H1 (cell line): ENCODE results near the gene MISFA. TPM values are rescaled to one million over a fixed set of nuclear protein-coding genes. Genes with fewer than 3 reads are reported as not detected.

Source experiments
- CTCF ChIA-PET: fragments of 300-600 bp; sonication (Branson Sonifier 250); formaldehyde crosslinking; loops from one replicate; lab custom pipeline; 2021; ENCODE audit not compliant: partially characterized antibody; lab: Charles Lee
- POLR2A ChIA-PET: fragments of 300-600 bp; sonication (Branson Sonifier 250); formaldehyde crosslinking; loops from one replicate; lab custom pipeline; 2021; ENCODE audit warnings: inconsistent platforms; ENCODE audit not compliant: partially characterized antibody; lab: Charles Lee
- DNase-seq, 2 experiments: peaks; one replicate each; pipeline versions ENCODE4 v3.0.0 to v3.0.0-alpha.2; 2010 to 2022; ENCODE audit warnings: low spot score in 2 of 2, low read depth in 1 of 2, mixed read lengths in 1 of 2
- FAIRE-seq: peaks from 2 replicates; lab custom pipeline; 2011; peaks lifted over from hg19 to GRCh38; lab: Jason Lieb, UNC
- H2AFZ ChIP-seq: 2 replicates; pipeline ENCODE4 v1.8.1; 2012; ENCODE audit warnings: low read length, inconsistent platforms
- H2AK5ac ChIP-seq: 2 replicates; pipeline ENCODE4 v1.6.1; 2013; ENCODE audit warnings: low read depth, low read length
- H2BK120ac ChIP-seq: replicated peaks from 2 replicates; pipeline ENCODE3; 2013; ENCODE audit warnings: low read depth, low read length, inconsistent platforms
- H2BK12ac ChIP-seq: 2 replicates; pipeline ENCODE4 v1.6.1; 2013; ENCODE audit warnings: low read depth, low read length
- H2BK15ac ChIP-seq: 2 replicates; pipeline ENCODE4 v1.6.1; 2013; ENCODE audit warnings: low read length
- H2BK20ac ChIP-seq: 2 replicates; pipeline ENCODE4 v1.6.1; 2013; ENCODE audit warnings: low read length
- H2BK5ac ChIP-seq: 2 replicates; pipeline ENCODE4 v1.6.1; 2013; ENCODE audit warnings: low read depth, low read length
- H3K14ac ChIP-seq: 2 replicates; pipeline ENCODE4 v1.6.1; 2013; ENCODE audit warnings: inconsistent platforms; ENCODE audit not compliant: insufficient read length
- H3K18ac ChIP-seq: 2 replicates; pipeline ENCODE4 v1.6.1; 2013; ENCODE audit warnings: low read length; ENCODE audit errors: extremely low read depth
- H3K23ac ChIP-seq: 2 replicates; pipeline ENCODE4 v1.6.1; 2013; ENCODE audit warnings: inconsistent platforms; ENCODE audit not compliant: insufficient read length
- H3K23me2 ChIP-seq: 2 replicates; pipeline ENCODE4 v1.6.1; 2013; ENCODE audit warnings: low read depth, low read length
- H3K27ac ChIP-seq: 2 replicates; pipeline ENCODE4 v1.6.1; 2011; ENCODE audit warnings: low read depth, low read length, inconsistent platforms
- H3K27me3 ChIP-seq, 4 experiments: replicated peaks in 1 of 4; 1 replicate in 1 of 4; 2 replicates in 3 of 4; pipeline versions ENCODE4 v1.6.1 to v1.8.1; 2011 to 2013; ENCODE audit warnings: low read length in 3 of 4, mild to moderate bottlenecking in 3 of 4, inconsistent platforms in 2 of 4, mixed read lengths in 2 of 4, moderate library complexity in 1 of 4; ENCODE audit not compliant: control insufficient read depth in 3 of 4, insufficient read depth in 3 of 4; ENCODE audit errors: extremely low read depth in 1 of 4
- H3K36me3 ChIP-seq, 4 experiments: 2 replicates each; pipeline versions ENCODE4 v1.6.1 to v1.8.1; 2011 to 2013; ENCODE audit warnings: mild to moderate bottlenecking in 4 of 4, low read length in 3 of 4, moderate library complexity in 2 of 4, control low read depth in 1 of 4, inconsistent platforms in 1 of 4; ENCODE audit not compliant: insufficient read depth in 4 of 4, control insufficient read depth in 2 of 4
- H3K4ac ChIP-seq: replicated peaks from 2 replicates; pipeline ENCODE3; 2013; ENCODE audit warnings: low read length, low read depth, mixed read lengths, inconsistent platforms; ENCODE audit not compliant: insufficient read length
- H3K4me1 ChIP-seq, 4 experiments: replicated peaks in 1 of 4; 1 replicate in 1 of 4; 2 replicates in 3 of 4; pipeline versions ENCODE4 v1.6.1 to v1.8.1; 2011 to 2013; ENCODE audit warnings: low read length in 3 of 4, inconsistent platforms in 2 of 4, mixed read lengths in 1 of 4; ENCODE audit not compliant: insufficient read depth in 4 of 4, control insufficient read depth in 3 of 4
- H3K4me2 ChIP-seq, 2 experiments: 2 replicates each; pipeline versions ENCODE4 v1.6.1 to v1.8.1; 2011 to 2013; ENCODE audit warnings: low read depth in 2 of 2, low read length in 2 of 2, control low read depth in 1 of 2, inconsistent platforms in 1 of 2, mild to moderate bottlenecking in 1 of 2; ENCODE audit not compliant: insufficient read depth in 1 of 2
- H3K4me3 ChIP-seq, 4 experiments: fragments of 200-600, 300-600 bp in 1 of 4; sonication (generic), shearing (Covaris generic), sonication (Bioruptor Twin) in 1 of 4; 2 replicates each; pipeline versions ENCODE4 v1.5.1 to v1.8.1; 2011 to 2016; ENCODE audit warnings: low read length in 4 of 4, low read depth in 3 of 4, control low read depth in 2 of 4, inconsistent platforms in 2 of 4, mild to moderate bottlenecking in 2 of 4, mixed read lengths in 1 of 4, moderate library complexity in 1 of 4; ENCODE audit not compliant: insufficient read depth in 2 of 4; ENCODE audit errors: extremely low read depth in 1 of 4
- H3K56ac ChIP-seq: replicated peaks from 2 replicates; pipeline ENCODE3; 2013; ENCODE audit warnings: low read depth, mild to moderate bottlenecking, mixed read lengths, low read length, inconsistent platforms; ENCODE audit not compliant: insufficient read length
- H3K79me1 ChIP-seq: 2 replicates; pipeline ENCODE4 v1.6.1; 2013; ENCODE audit warnings: low read depth, low read length, control low read depth
- H3K79me2 ChIP-seq, 2 experiments: 2 replicates each; pipeline versions ENCODE4 v1.6.1 to v1.8.1; 2012 to 2013; ENCODE audit warnings: low read length in 2 of 2, mild to moderate bottlenecking in 2 of 2, inconsistent platforms in 1 of 2; ENCODE audit not compliant: insufficient read depth in 2 of 2, control insufficient read depth in 1 of 2
- H3K9ac ChIP-seq, 4 experiments: replicated peaks in 1 of 4; 1 replicate in 1 of 4; 2 replicates in 3 of 4; pipeline versions ENCODE4 v1.6.1 to v1.8.1; 2011 to 2013; ENCODE audit warnings: low read depth in 3 of 4, low read length in 3 of 4, control low read depth in 2 of 4, mild to moderate bottlenecking in 2 of 4, moderate library complexity in 2 of 4, inconsistent platforms in 1 of 4; ENCODE audit errors: extremely low read depth in 1 of 4
- H3K9me3 ChIP-seq, 2 experiments: 2 replicates each; pipeline versions ENCODE4 v1.6.1 to v1.8.1; 2012 to 2013; ENCODE audit warnings: mild to moderate bottlenecking in 2 of 2, moderate library complexity in 2 of 2, control low read depth in 1 of 2, inconsistent platforms in 1 of 2, low read depth in 1 of 2, low read length in 1 of 2, mixed read lengths in 1 of 2; ENCODE audit not compliant: insufficient read depth in 2 of 2
- H4K20me1 ChIP-seq, 2 experiments: replicated peaks in 1 of 2; 2 replicates each; pipeline versions ENCODE3 to v1.8.1; 2011 to 2013; ENCODE audit warnings: inconsistent platforms in 2 of 2, low read length in 2 of 2, mild to moderate bottlenecking in 1 of 2; ENCODE audit not compliant: insufficient read depth in 2 of 2, control insufficient read depth in 1 of 2
- H4K5ac ChIP-seq: 2 replicates; pipeline ENCODE4 v1.6.1; 2013; ENCODE audit warnings: low read length, low read depth, mixed read lengths, inconsistent platforms; ENCODE audit not compliant: insufficient read length
- H4K8ac ChIP-seq: 2 replicates; pipeline ENCODE4 v1.8.0; 2013; ENCODE audit warnings: mild to moderate bottlenecking, moderate library complexity, low read length, inconsistent platforms; ENCODE audit not compliant: insufficient read depth; ENCODE audit errors: extremely low read depth
- H4K91ac ChIP-seq: replicated peaks from 2 replicates; pipeline ENCODE3; 2013; ENCODE audit warnings: low read length, mixed read lengths, inconsistent platforms; ENCODE audit not compliant: insufficient read length
- NRF1 ChIP-seq: IDR thresholded peaks from 2 replicates; pipeline ENCODE4 v1.6.1; 2011; ENCODE audit warnings: mild to moderate bottlenecking, low read depth, low read length, improper control_type of control experiment
- RFX5 ChIP-seq: IDR thresholded peaks from 2 replicates; pipeline ENCODE4 v1.6.1; 2011; ENCODE audit warnings: low read depth, low read length, improper control_type of control experiment, borderline replicate concordance
- WGBS, 2 experiments: shearing (Covaris generic) in 1 of 2; methylation state at CpG; one replicate each; pipeline versions ENCODE4 v1.1.6 to v1.1.7; 2013 to 2015; ENCODE audit warnings: low lambda C conversion rate in 2 of 2, mixed read lengths in 2 of 2, inconsistent platforms in 1 of 2, low coverage in 1 of 2, missing lambda C conversion rate in 1 of 2; ENCODE audit not compliant: insufficient replicate concordance in 2 of 2, insufficient coverage in 1 of 2, insufficient read length in 1 of 2; ENCODE audit errors: extremely low coverage in 1 of 2, missing lambda C conversion rate in 1 of 2; 5-methylcytosine and 5-hydroxymethylcytosine counted together
- polyA plus RNA-seq, 7 experiments: library from polyadenylated mRNA; depleted of rRNA in 3 of 7; stranded (reverse) in 5 of 7; unstranded in 2 of 7; fragments of >200 nt in 5 of 7; fragments of 200-250 nt in 2 of 7; gene quantifications; 1 replicate in 5 of 7; 2 replicates in 1 of 7; 4 replicates in 1 of 7; pipeline versions ENCODE4 v1.2.1 to v1.2.3, GENCODE V29; 2011 to 2013; ENCODE audit warnings: missing spikeins in 2 of 7, mixed read lengths in 2 of 7
- total RNA-seq: library from RNA; stranded (reverse); fragmentation: NEBNext Ultra II Directional; extraction: Animal tissue kit (Norgen Biotek cat#: 25700); gene quantifications from 2 replicates; pipeline ENCODE4 v1.2.1, GENCODE V29; 2021

Gene MISFA
- total and polyA plus RNA-seq, 2 of the 8 experiments (the other 6 are each of a cell fraction or from before 2014, with no cell fraction given): 0.51 to 3.8 TPM

DNA sequence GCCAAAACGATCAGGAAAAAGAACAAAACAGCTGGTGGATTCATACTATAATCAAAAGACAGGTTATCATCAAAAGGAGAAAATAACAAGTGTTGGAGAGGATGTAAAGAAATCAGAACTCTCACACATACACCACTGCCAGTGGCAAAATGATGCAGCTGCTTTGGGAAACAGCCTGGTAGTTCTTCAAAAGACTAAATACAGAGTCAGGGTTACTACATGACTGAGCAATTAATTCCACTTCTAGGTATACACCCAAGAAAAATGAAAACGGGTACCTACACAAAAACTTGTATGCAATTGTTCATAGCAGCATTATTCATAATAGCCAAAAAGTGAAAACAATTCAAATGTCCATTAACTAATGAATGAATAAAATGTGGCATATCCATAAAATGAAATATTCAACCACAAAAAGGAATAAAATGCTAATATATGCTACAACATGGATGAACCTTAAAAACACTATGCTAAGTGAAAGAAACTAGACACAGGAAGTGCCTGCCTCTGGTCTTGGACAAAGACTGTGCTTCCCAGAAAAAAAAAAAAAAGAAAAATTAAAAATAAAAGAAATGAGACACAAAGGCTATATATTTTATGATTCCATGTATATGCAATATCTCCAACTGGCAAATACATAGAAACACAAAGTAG is 19.3 kb upstream of the MISFA start:
- TF ChIP-seq RFX5: no peak
- TF ChIP-seq NRF1: no peak
- CTCF ChIA-PET: no interaction called here
- Histone ChIP-seq H3K4me1 (no peaks in the 10 kb centered on the region), H2BK12ac (no peak overlapping the region), H4K91ac (no peak overlapping the region), H2AK5ac (no peak overlapping the region), H2BK120ac (no peak overlapping the region), H3K36me3 (peaks cover 0 to 3% (median 0%) of the 10 kb centered on the region in 4 experiments; a peak in 1 of 8 replicates), H2BK15ac (no peak overlapping the region), H3K9me3 (no peaks in the 10 kb centered on the region), H2BK20ac (no peak overlapping the region), H4K5ac (no peak overlapping the region), H3K27ac (no peak overlapping the region), H3K4ac (no peak overlapping the region), H4K20me1 (no peaks in the 10 kb centered on the region), H4K8ac (no peak overlapping the region), H3K4me3 (no peak overlapping the region), H3K79me2 (no peaks in the 10 kb centered on the region), H3K9ac (no peak overlapping the region), H3K23me2 (no peaks in the 10 kb centered on the region), H2BK5ac (no peak overlapping the region), H3K14ac (no peak overlapping the region), H3K23ac (no peak overlapping the region), H3K27me3 (no peaks in the 10 kb centered on the region), H3K56ac (no peak overlapping the region), H3K79me1 (no peaks in the 10 kb centered on the region), H3K18ac (no peak overlapping the region), H2AFZ (no peak overlapping the region), H3K4me2 (no peak overlapping the region)
- no peak for DNase-seq
- POLR2A ChIA-PET: interaction anchor here (2.6 kb wide), 1 partner anchor 54 kb away, joined by 6 read pairs; no protein-coding TSS in a partner anchor
- no peak for FAIRE-seq
- WGBS, 2 experiments: 86% methylated on average over 2 of the region's 2 CpGs; no CpG with 5 or more reads in 1 of the 2 experiments
